ENCODE results near the gene CEP290.

CEP290 gene

GRCh38 chr12:88141774-88142609 lies at the start of gene CEP290, which contains the start of gene TMTC3:
Gene CEP290 (minus strand): TSS chr12:88142088. CDS start chr12:88141307, 781 bp downstream.
Gene TMTC3 (plus strand): TSS chr12:88142307. CDS start chr12:88148316, 6,009 bp downstream.
- FAIRE-seq (no peak), DNase-seq (ENCODE audit: low spot score) (peak; percentile 85)

GRCh38 chr12:88188180-88188579 lies 46.3 kb upstream of the CEP290 start:
- no peak for DNase-seq (ENCODE audit: low spot score)

GRCh38 chr12:88187571-88187970 lies 45.7 kb upstream of the CEP290 start:
- DNase-seq (ENCODE audit: low spot score) = no peak
- no peak for FAIRE-seq

More at GRCh38 chr12:88188180-88188579, 46.3 kb upstream of the CEP290 start:
- no peak for FAIRE-seq

GRCh38 chr12:88185988-88186387 lies 44.1 kb upstream of the CEP290 start:
- peak; percentile 42 for DNase-seq (ENCODE audit: low spot score)
- no peak for FAIRE-seq

- FAIRE-seq (no peak), DNase-seq (ENCODE audit: low spot score) (no peak)
These were observed 43.4 kb upstream of the CEP290 start for GRCh38 chr12:88185279-88185678.

GRCh38 chr12:88184196-88184595 lies 42.3 kb upstream of the CEP290 start:
- no peak for FAIRE-seq
- no peak for DNase-seq (ENCODE audit: low spot score)

- DNase-seq (ENCODE audit: low spot score) (no peak), FAIRE-seq (no peak)
These were observed 40.5 kb upstream of the CEP290 start for GRCh38 chr12:88182416-88182815.

- FAIRE-seq (no peak), DNase-seq (ENCODE audit: low spot score) (no peak)
These were observed 40.0 kb upstream of the CEP290 start for GRCh38 chr12:88181881-88182280.

GRCh38 chr12:88179436-88180014 lies 37.6 kb upstream of the CEP290 start:
- FAIRE-seq = no peak

GRCh38 chr12:88175544-88175943 lies 33.7 kb upstream of the CEP290 start:
- FAIRE-seq (no peak), DNase-seq (ENCODE audit: low spot score) (no peak)

More at GRCh38 chr12:88179436-88180014, 37.6 kb upstream of the CEP290 start:
- no peak for DNase-seq (ENCODE audit: low spot score)

- FAIRE-seq (no peak), DNase-seq (ENCODE audit: low spot score) (no peak)
These were observed 31.0 kb upstream of the CEP290 start for GRCh38 chr12:88172844-88173407.

GRCh38 chr12:88167384-88167783 lies 25.5 kb upstream of the CEP290 start:
- no peak for DNase-seq (ENCODE audit: low spot score)
- no peak for FAIRE-seq

- FAIRE-seq (no peak), DNase-seq (ENCODE audit: low spot score) (no peak)
These were observed 24.3 kb upstream of the CEP290 start for GRCh38 chr12:88166179-88166578.

GRCh38 chr12:88163371-88163770 lies 21.5 kb upstream of the CEP290 start:
- DNase-seq (ENCODE audit: low spot score) (no peak), FAIRE-seq (no peak)

- DNase-seq (ENCODE audit: low spot score) = no peak
- FAIRE-seq = no peak
These were observed 14.3 kb upstream of the CEP290 start for GRCh38 chr12:88156075-88156654.

- no peak for DNase-seq (ENCODE audit: low spot score)
- no peak for FAIRE-seq
These were observed 12.1 kb upstream of the CEP290 start for GRCh38 chr12:88153959-88154358.

- DNase-seq (ENCODE audit: low spot score) (no peak), FAIRE-seq (no peak)
These were observed 8.2 kb upstream of the CEP290 start for GRCh38 chr12:88150063-88150462.

GRCh38 chr12:88145567-88146505 lies 3.9 kb upstream of the CEP290 start:
- FAIRE-seq = no peak
- no peak for DNase-seq (ENCODE audit: low spot score)

- FAIRE-seq (no peak), DNase-seq (ENCODE audit: low spot score) (no peak)
These were observed 2.9 kb upstream of the CEP290 start for GRCh38 chr12:88144546-88145468.

- DNase-seq (ENCODE audit: low spot score) = no peak
- no peak for FAIRE-seq
These were observed 2.1 kb upstream of the CEP290 start for GRCh38 chr12:88144037-88144436.
